Ammon's horn (tissue), 1 donor: ENCODE measurements around the gene NPC1.
A peak's percentile ranks its signal among the peaks of the same experiment; 100 is the strongest.
"Not testable (repeated sequence)": the region's sequence is repeated elsewhere in the genome, so short reads cannot be mapped to it uniquely, and the experiment has no call there.

Experiments
- DNase-seq: peaks from one replicate; pipeline ENCODE4 v3.0.0-alpha.2; 2016; ENCODE audit warnings: low spot score

NPC1 gene

DNA sequence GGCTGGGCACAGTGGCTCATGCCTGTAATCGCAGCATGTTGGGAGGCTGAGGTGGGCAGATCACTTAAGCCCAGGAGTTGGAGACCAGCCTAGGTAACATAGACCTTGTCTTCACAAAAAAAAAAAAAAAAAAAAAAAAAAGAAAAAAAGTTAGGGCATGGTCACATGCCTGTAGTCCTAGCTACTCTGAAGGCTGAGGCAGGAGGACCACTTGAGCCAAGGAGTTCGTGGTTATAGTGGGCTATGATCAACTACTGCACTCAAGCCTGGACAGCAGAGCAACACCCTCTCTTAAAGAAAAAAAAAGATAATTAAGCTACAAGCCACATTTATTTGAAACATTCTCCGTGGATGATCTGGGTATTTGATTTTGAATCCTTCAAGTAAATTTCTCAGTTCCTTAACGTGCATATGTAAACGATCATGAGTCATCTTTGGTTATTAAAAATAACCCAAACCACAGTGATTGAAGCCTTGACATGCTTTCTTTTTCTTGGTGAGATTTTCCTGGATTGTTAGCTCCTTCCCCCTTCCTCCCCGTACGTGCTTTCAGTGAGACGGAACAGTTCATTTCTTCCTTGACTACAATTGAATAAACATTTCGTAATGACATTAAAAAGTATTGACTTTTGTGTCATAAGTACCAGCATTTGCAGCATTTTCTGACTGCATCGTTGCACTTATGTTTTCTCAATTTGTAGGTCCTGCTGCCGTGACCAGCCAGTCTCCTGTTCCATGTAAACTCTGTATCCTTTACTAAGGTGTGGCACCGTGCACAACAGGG is 62.7 kb downstream of the NPC1 start:
- DNase-seq, result no peak

DNA sequence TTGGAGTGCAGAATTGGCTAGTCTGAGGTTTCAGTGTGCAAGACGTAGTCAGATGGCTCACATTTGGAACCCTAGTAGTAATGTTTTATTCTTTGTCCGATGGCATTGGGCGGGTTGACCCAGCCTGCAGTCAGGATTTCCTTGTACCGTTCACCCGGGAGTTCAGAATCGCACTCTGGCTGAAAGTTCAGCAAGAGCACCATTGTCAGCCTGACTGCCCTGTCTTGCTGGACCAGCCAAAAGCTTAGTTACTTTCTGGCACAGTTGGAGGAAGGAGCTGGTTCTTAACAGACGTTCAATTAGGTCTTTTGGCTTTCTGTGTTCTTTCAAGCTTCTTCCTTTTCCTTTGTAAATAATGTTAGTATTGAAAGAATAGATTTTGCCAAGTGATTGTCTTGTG is 64.4 kb downstream of the NPC1 start:
- DNase-seq, result peak; percentile 44

DNA sequence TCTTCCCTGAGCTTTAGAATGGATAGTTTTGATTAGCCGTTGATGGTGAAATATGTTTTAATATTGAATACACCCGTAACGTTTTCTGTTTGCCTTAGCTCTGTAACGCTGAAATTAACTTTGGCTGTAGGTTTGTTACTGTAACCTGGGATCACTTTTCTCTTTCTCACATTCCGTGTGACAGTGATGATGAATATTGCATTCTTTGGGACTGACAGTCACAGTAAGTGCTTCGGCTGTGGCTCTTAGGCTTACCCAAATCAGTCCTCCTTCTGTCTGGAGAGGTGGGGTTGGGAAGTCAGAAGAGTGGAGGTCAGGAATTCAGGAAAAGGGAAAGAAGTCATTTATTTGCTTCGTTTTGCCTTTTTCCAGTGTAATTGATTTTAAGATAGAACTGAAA is 65.0 kb downstream of the NPC1 start:
- DNase-seq, result no peak

DNA sequence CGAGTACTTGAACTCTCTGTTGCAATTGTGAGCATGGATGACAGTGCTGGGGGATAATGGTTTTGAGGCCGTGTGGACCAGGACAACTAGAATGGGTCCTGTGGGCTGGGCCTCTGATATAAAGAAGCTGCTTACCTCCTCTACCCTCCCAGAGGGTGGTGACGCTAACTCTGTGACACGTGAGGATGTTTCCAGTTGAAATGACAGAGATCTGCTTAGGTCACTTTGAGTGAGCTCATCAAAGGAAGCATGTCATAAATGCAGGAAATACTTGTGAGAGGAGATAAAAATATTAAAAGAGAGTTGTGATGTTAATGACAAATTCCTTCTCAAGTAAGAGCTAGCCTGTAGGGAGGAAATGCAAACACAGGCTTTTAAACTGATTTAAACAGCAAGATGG is 66.6 kb downstream of the NPC1 start:
- no peak for DNase-seq

DNA sequence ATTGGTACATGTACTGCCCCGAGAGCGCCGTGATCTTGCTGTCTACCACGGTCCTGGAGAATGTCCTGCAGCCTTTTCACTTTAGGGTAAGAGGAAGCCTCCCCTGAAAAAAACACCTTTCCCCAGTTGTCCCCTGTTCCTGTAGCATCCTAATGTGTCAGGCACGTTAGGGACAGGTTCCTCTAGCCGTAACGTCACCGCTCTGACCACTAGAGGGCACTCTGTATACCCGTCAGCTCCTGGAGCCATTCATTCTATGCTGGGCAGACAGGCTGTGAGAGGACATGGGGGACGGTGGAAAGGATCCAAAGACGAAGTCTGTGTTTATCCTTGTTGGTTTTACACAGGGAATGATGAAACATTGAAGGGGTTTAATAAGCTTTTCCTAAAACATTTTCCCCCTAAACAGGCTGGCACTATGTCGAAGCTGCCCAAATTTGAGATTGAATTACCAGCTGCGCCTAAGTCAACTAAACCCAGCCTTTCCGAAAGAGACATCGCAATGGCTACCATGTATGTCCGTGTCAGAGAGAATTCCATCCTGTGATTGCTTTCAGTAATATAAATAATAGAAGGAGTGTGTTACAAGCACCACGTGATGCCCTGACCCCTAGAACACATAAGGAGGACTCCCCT is 70.3 kb downstream of the NPC1 start:
- peak; percentile 95 for DNase-seq

DNA sequence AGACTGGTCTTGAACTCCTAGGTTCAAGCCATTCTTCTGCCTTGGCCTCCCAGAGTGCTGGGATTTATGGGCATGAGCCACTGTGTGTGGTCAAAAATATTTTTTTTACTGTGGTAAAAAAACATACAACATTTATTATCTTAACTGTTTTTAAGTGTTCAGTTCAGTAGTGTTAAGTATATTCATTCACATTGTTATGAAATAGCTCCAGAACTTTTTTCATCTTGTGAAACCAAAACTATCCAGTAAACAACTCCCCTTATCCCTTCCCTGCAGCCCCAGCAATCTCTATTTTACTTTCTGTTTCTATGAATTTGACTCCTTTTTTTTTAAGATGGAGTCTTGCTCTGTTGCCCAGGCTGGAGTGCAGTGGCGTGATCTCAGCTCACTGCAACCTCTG is 73.7 kb downstream of the NPC1 start:
- no peak for DNase-seq

DNA sequence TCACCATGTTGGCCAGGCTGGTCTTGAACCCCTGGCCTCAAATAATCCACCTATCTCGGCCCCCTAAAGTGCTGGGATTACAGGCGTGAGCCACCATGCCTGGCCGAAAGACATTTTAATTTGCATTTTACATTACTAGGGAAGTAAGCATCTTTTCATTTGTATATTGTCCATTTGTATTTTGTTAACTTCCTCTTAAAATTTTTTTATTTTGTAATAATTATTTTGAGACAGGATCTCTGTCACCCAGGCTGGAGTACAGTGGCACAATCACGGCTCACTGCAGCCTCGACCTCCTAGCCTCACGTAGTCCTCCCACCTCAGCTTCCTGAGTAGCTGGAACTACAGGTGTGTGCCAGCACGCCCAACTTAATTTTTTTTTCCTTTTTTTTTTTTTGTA is 74.1 kb downstream of the NPC1 start:
- not testable (repeated sequence) for DNase-seq

DNA sequence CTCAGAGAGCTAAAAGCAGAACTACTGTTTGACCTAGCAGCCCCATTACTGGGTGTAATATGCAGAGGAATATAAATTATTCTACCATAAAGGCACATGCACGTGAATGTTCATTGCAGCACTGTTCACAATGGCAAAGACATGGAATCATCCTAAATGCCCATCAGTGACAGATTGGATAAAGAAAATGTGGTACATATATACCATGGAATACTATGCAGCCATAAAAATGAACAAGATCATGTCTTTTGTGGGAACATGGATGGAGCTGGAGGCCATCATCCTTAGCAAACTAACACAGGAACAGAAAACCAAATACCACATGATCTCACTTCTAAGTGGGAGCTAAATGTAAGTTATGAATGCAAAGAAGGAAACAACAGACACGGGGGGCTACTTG is 75.4 kb downstream of the NPC1 start:
- DNase-seq, result not testable (repeated sequence)

DNA sequence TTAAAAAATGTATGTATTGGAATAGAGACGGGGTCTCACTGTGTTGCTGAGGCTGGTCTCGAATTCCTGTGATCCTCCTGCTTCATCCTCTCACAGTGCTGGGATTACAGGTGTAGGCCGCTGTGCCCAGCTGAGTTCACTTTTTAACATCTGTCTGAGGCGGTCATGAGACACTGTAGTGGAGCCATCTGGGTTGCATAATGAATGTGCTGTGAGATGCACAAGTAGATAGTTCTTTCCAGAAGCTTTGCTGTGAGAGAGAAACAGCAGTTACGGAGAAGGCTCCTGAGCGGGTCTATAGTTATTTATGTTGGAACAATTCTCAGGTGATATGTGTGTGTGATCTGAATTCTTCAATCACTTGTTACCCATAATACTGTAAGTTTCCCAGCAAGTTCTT is 79.9 kb downstream of the NPC1 start:
- no peak for DNase-seq

DNA sequence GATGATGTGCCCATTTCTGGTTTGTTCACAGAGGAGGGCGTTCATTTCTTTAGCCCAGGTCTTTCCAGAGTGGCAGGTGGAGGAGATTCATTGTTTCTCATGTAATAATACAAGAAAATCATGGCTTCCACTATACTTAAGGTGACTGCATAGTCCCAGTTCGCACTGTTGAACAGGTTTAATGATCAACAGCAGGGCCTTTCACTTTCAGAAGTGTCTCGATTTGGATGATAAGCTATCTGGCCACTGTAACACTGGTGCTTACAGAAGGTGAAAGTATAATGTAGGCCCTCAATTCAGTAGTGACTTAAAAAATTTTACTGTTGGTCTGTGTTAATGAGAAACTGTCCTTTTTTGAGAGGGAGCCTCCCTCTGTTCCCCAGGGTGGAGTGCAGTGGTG is 81.6 kb downstream of the NPC1 start:
- no peak for DNase-seq

DNA sequence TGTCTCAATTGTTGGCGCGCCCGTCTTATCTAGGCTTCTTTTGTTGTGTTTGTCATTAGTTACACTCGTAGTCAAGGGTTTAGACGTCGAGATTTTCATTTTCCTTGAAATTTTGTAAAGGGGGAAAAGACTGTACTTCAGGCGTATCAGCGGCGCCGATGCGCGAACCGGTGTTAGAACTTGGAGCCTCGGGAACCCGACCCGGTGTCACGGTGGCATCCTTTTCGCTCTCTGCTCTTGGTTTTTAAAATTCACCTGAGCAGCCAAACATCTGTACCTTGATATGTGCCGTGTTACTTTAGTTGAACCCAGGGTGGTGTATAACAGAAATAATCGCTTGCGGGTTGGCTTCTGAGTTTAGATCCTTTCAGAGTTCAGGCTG is 82.4 kb downstream of the NPC1 start:
- DNase-seq, result no peak

DNA sequence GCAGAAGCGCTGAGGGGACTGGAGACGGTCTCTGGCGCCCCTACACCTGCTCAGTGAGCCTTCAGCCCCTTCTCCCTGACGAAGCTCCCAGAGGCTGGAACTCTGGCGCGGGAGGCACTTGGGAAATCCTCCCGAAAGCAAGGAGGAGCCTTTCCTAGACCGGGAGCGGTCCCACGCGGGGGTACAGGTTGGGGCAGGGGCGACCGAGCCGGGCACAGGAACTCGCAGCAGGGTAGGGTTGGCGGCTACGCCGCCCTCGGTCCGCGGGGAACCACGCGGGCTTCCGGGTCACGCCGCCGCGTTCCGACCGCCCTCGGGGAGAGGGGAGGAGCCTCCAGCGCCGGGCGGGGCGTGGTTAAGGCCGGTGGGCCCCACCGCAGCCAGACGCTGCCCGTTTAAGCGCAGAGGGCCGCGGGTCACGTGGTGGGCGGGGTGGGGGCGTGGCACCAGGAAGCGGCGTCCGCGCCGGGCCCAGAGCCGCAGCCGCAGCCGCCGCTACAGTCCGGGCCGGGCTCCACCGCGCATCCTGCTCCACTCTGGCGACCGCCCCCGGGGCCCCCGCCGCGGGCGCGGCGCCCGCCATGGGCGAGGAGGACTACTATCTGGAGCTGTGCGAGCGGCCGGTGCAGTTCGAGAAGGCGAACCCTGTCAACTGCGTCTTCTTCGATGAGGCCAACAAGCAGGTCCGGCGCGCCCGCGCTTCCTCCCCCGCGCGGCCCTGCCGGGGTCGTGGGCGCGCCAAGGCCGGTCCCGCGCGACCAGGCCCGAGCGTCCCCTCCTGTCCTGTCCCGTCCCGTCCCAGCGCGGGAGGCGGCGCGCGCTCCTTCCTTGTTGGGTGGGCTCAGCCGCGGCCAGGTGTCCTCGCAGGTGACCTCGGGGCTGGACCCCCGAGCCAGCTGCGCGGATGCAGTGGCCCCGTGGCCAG is 83.0 kb downstream of the NPC1 start, which contains the start of gene RMC1:
TSS of gene RMC1 (plus strand) at position 474 of the 925 bp plus-strand sequence. CDS start at position 582, 108 bp downstream.
- DNase-seq, result peak; percentile 97

DNA sequence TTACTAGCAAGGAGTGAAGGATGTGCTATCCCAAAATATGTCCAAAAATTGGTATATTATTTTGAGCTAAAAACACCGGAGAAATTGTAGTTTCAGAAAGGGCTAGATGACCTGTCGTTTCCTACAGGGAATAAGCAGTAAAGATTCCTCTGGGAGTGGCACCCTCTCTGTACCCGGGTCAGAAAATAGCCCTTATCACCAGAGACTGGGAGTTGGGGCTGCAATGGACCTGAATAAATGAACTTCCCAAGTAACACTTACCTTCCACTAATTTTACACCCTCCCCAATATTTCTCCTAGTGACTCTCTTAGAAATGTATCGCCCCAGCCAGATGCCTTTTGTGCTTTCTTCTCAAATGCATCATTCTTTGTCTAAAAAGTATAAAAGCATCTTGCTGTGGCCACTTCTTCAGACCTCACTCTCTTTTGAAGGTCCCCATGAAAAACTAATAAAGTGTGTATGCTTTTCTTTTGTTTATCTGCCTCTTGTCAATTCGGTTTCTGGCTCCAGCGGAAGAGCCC is 83.7 kb downstream of the NPC1 start:
- no peak for DNase-seq

DNA sequence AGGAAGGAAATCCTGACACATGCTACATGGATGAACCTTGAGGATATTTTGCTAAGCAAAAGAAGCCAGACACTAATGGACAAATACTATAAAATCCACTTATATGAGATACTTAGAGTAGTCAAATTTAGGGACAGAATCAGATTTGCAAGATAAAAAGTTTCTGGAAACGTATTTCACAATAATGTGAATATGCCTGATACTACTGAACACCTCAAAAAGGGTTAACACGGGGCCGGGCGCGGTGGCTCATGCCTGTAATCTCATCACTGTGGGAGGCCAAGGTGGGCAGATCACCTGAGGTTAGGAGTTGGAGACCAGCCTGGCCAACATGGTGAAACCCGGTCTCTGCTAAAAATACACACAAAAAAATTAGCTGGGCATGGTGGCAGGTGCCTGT is 84.7 kb downstream of the NPC1 start:
- DNase-seq, result no peak

DNA sequence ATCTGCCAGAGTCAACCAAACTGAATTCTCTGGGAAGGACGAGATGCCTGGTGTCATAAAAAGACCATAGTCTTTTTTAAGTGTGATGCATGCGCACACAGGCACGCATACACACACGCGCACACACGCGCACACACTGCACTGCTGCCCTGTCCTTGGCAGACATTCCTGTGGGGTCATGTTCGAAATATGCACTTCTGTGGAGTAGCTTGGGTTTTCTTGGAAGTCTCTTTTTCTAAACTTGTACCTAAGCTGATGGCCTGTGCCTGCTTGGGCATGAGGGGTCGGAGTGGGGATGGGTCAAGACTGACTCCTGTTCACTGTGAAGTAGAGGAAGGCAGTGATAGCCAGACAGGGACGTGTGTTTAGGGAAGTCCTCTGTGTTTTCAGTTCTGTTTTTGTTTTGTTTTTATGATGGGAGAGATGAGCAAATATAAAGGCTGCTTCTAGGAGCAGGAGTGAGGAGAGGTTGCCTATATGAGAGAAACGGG is 87.0 kb downstream of the NPC1 start:
- peak; percentile 40 for DNase-seq

DNA sequence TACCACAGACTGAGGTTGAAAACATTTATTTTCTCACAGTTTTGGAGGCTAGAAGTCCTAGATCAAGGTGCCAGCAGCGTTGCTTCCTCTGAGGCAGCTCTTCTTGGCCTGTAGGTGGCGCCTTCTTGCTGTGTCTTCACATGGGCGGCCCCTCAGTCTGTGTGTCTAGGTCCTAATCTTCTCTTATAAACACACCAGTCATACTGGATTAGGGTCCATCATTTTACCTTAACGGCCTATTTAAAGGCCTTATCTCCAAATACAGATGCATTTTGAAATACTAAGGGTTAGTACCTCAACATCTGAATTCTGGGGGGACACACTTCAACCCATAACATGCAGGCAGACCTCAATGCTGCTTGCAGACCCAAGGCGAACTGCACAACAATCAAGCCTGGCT is 87.4 kb downstream of the NPC1 start:
- peak; percentile 91 for DNase-seq

DNA sequence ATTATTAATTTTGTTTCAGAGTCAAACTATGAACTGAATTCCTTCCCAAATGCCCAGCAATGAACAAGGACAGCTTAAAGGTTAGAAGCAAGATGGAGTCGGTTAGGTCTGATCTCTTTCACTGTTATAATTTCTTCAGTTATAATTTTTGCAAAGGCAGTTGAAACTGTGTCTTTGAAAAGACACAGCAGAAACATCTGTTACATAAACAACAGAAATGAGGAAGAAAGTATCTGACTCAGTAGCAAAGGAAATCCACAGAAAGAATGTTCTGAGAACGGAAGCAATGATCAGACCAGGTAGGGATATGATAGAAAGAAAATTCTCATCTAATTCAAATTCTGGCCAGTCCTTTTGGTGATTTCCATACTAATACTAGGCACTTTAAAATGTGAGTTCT is 88.2 kb downstream of the NPC1 start:
- no peak for DNase-seq

DNA sequence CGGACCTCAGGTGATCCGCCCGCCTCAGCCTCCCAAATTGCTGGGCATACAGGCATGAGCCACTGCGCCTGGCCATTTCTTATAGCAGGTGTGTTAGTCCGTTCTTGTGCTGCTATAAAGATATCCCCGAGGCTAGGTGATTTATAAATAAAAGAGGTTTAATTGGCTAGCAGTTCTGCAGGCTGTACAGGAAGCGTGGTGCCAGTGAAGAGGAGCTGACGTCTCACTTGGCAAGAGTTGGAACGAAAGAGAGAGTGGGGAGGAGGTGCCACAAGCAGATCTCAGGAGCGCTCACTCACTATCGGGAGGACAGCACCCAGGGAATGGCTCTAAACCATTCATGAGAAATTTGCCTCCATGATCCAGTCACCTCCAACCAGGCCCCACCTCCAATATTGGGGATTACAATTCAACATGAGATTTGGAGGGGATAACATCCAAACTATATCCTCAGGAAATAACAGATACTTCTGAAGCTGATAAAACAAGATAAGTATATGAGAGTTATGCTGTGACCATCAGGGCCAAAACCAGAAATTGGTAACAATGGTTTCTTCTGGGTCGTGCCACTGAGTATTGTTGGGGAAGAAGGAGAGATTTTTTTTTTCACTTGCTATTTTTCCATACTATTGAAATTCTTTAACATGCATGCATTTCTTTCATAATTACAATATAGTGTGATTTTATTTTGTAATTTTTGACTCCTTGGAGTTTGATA is 90.4 kb downstream of the NPC1 start:
- no peak for DNase-seq

DNA sequence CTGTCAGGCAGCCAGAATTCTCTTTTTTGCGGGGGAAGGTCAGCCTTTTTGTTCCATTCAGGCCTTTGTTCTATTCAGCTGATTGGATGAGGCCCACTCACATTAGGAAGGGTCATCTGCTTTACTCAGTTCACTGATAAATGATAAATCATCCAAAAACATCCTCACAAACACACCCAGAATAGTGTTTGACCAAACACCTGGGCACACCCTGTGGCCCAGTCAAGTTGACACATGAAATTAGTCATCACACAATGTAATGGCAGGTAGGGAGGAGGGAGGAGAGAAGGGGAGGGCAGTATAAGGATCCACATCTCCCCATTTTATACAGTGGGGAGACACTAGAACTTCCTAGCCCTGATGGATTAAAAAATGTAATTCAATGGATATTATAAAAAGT is 91.3 kb downstream of the NPC1 start:
- no peak for DNase-seq

DNA sequence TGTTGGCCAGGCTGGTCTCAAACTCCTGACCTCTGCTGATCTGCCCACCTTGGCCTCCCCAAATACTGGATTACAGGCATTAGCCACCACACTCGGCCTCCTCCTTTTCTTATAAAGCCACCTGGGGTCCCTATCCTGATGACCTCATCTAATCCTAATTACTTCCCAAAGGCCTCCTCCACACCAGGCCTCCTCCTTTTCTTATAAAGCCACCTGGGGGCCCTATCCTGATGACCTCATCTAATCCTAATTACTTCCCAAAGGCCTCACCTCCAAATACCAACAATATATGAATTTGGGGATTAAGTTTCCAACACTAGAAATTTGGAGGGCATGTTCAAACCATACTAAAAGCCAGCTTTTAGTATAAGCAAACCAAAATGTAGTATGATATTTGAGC is 92.7 kb downstream of the NPC1 start:
- no peak for DNase-seq

DNA sequence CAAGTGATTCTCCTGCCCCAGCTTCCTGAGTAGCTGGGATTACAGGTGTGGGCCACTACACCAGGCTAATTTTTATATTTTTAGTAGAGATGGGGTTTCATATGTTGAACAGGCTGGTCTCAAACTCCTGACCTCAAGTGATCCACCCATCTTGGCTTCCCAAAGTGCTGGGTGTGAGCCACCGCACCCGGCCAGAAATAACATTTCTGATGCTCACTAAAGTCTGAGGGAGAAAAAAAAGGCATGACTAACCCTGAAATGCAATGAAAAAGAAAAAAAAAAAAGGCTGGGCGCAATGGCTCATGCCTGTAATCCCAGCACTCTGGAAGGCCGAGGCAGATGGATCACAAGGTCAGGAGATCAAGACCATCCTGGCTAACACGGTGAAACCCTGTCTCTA is 96.7 kb downstream of the NPC1 start:
- not testable (repeated sequence) for DNase-seq
